Activated CD4-positive, alpha-beta T cell treated with anti-CD3 and anti-CD28 coated beads for 24 hours (primary cell): ENCODE data around the gene NFE2L3.
"Not testable (repeated sequence)": the region's sequence is repeated elsewhere in the genome, so short reads cannot be mapped to it uniquely, and the experiment has no call there.

Experiments
- DNase-seq, 2 donors: peaks; one replicate each; pipeline ENCODE4 v3.0.0-alpha.2; 2020; ENCODE audit warnings: low read depth in 2 of 2

NFE2L3 gene

GRCh38 chr7:26186364-26187311 is 34.6 kb downstream of the NFE2L3 start:
- DNase-seq: no peak

- no peak for DNase-seq
Observed at GRCh38 chr7:26187380-26188205, 35.6 kb downstream of the NFE2L3 start.

GRCh38 chr7:26188206-26188956 is 36.4 kb downstream of the NFE2L3 start:
- no peak for DNase-seq

GRCh38 chr7:26188957-26189541 is 37.1 kb downstream of the NFE2L3 start:
- DNase-seq: no peak

- no peak for DNase-seq
Observed at GRCh38 chr7:26189697-26190096, 37.7 kb downstream of the NFE2L3 start.

GRCh38 chr7:26190417-26190869 is 38.4 kb downstream of the NFE2L3 start:
- no peak for DNase-seq

GRCh38 chr7:26191233-26191973 is 39.4 kb downstream of the NFE2L3 start:
- DNase-seq: no peak

GRCh38 chr7:26191974-26192479 is 40.0 kb downstream of the NFE2L3 start:
- no peak for DNase-seq

GRCh38 chr7:26192485-26193087 is 40.6 kb downstream of the NFE2L3 start:
- no peak for DNase-seq

- DNase-seq: no peak
Observed at GRCh38 chr7:26193432-26194207, 41.6 kb downstream of the NFE2L3 start.

GRCh38 chr7:26194764-26195163 is 42.8 kb downstream of the NFE2L3 start:
- DNase-seq: not testable (repeated sequence)

- DNase-seq: no peak
Observed at GRCh38 chr7:26195182-26195581, 43.2 kb downstream of the NFE2L3 start.

GRCh38 chr7:26195867-26196657 is 44.1 kb downstream of the NFE2L3 start:
- DNase-seq: no peak

GRCh38 chr7:26197153-26198115 is 45.4 kb downstream of the NFE2L3 start:
- DNase-seq: no peak

- no peak for DNase-seq
Observed at GRCh38 chr7:26198133-26198780, 46.3 kb downstream of the NFE2L3 start.

GRCh38 chr7:26198781-26199169 is 46.8 kb downstream of the NFE2L3 start:
- DNase-seq: no peak
